Neural crest cell (in vitro differentiated cells): ENCODE data around the gene TPO. TPM values are rescaled to one million over a fixed set of nuclear protein-coding genes. Genes with fewer than 3 reads are reported as not detected.
"Not testable (repeated sequence)": the region's sequence is repeated elsewhere in the genome, so short reads cannot be mapped to it uniquely, and the experiment has no call there.

ENCODE experiments used
- DNase-seq: peaks from one replicate; pipeline ENCODE4 v3.0.0; 2021; ENCODE audit warnings: low read depth, mixed read lengths, low spot score
- H3K27ac Mint-ChIP-seq: one replicate; pipeline ENCODE4 v1.8.0; 2021; ENCODE audit warnings: mild to moderate bottlenecking, mixed read lengths; ENCODE audit not compliant: unreplicated experiment
- H3K27me3 Mint-ChIP-seq: 2 replicates; pipeline ENCODE4 v1.8.0; 2021; ENCODE audit warnings: low read depth, mild to moderate bottlenecking, mixed read lengths
- H3K36me3 Mint-ChIP-seq: 2 replicates; pipeline ENCODE4 v1.8.0; 2021; ENCODE audit warnings: low read depth, mild to moderate bottlenecking, mixed read lengths
- H3K4me1 Mint-ChIP-seq: 2 replicates; pipeline ENCODE4 v1.8.0; 2021; ENCODE audit warnings: mixed read lengths
- H3K4me3 Mint-ChIP-seq: one replicate; pipeline ENCODE4 v1.8.0; 2021; ENCODE audit warnings: mild to moderate bottlenecking, mixed read lengths
- H3K9me3 Mint-ChIP-seq: 2 replicates; pipeline ENCODE4 v1.8.0; 2021; ENCODE audit warnings: mixed read lengths
- CTCF ChIP-seq: fragments of 200-600 bp; sonication (generic); conservative IDR thresholded peaks from 2 replicates; pipeline ENCODE4 v1.5.0; 2021; ENCODE audit warnings: antibody characterized with exemption, mild to moderate bottlenecking
- total RNA-seq: library from RNA; stranded (reverse); gene quantifications from 2 replicates; pipeline ENCODE4 v1.2.1, GENCODE V29; 2021

The TPO gene
- total RNA-seq, 1 donor from 2014 or later, result not detected

DNA sequence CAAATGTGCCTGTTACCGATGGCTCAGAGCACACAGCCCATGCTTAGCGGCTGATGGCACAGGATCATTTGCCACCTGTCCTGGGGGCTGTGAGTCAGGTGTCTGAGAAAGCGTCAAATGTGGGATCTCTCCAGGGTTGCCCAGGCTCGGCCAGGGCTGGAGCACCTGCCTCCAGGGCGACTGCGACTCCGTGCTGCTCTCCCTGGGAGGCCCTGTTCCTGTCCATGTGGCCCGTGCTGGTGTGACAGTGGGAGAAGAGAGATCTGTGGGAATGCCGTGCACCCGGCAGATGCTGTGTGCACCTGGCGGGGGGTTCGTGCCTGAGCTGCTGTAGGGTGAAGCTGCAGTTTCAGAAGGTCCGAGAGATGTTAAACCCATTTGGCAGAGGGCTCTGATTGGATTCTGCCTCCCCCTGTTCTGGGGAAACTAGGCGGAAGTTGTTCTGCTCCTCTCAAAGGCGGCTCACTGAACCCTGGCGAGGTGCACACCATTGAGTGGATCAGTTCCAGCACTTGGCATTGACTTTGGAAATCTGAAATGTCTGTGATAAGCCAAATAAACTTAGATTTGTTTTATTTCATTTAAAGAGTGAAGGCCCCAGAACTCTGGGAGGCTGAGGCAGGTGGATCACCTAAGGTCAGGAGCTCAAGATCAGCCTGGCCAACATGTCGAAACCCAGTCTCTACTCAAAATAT, 34.7 kb upstream of the TPO start:
- Mint-ChIP-seq H3K9me3 (no peaks in the 10 kb centered on the region), H3K27ac (no peak overlapping the region), H3K4me3 (no peak overlapping the region), H3K27me3 (peaks cover 12% of the 10 kb centered on the region), H3K4me1 (no peaks in the 10 kb centered on the region), H3K36me3 (no peaks in the 10 kb centered on the region)
- DNase-seq, result no peak
- no peak for TF ChIP-seq CTCF

GRCh38 chr2:1381644-1382043, 31.6 kb upstream of the TPO start:
- peaks cover 4% of the 10 kb centered on the region for H3K9me3 Mint-ChIP-seq
- DNase-seq, result no peak
- H3K4me1 Mint-ChIP-seq, result no peaks in the 10 kb centered on the region
- H3K27me3 Mint-ChIP-seq, result peaks cover 16% of the 10 kb centered on the region
- H3K36me3 Mint-ChIP-seq, result no peaks in the 10 kb centered on the region
- H3K4me3 Mint-ChIP-seq, result no peak overlapping the region
- H3K27ac Mint-ChIP-seq, result no peak overlapping the region
- no peak for TF ChIP-seq CTCF

- DNase-seq, H3K9me3 Mint-ChIP-seq: not testable (repeated sequence)
Observed at GRCh38 chr2:1387954-1388725, 25.1 kb upstream of the TPO start.

DNA sequence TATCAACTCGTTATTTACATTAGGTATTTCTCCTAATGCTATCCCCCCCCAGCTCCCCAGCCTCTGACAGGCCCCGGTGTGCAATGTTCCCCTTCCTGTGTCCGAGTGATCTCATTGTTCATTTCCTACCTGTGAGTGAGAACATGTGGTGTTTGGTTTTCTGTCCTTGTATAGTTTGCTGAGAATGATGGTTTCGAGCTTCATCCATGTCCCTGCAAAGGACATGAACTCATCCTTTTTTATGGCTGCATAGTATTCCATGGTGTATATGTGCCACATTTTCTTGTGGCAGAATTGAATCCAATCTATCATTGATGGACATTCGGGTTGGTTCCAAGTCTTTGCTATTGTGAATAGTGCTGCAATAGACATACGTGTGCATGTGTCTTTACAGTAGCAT, 23.1 kb upstream of the TPO start:
- H3K36me3 Mint-ChIP-seq, H3K27me3 Mint-ChIP-seq, H3K4me3 Mint-ChIP-seq, H3K9me3 Mint-ChIP-seq, H3K27ac Mint-ChIP-seq, DNase-seq: not testable (repeated sequence)
- peaks cover 13% of the 10 kb centered on the region for H3K4me1 Mint-ChIP-seq

More at GRCh38 chr2:1387954-1388725, 25.1 kb upstream of the TPO start:
- H3K27ac Mint-ChIP-seq, result peak overlapping the region; percentile 62
- peaks cover 13% of the 10 kb centered on the region for H3K4me1 Mint-ChIP-seq
- not testable (repeated sequence) for H3K27me3 Mint-ChIP-seq, H3K36me3 Mint-ChIP-seq
- H3K4me3 Mint-ChIP-seq, result peak overlapping the region; percentile 65

GRCh38 chr2:1393321-1393720, 19.9 kb upstream of the TPO start:
- peaks cover 2% of the 10 kb centered on the region for H3K27me3 Mint-ChIP-seq

More at GRCh38 chr2:1393321-1393720, 19.9 kb upstream of the TPO start:
- Mint-ChIP-seq H3K9me3 (peaks cover 2% of the 10 kb centered on the region), H3K27ac (no peak overlapping the region), H3K4me3 (no peak overlapping the region), H3K4me1 (peaks cover 8% of the 10 kb centered on the region), H3K36me3 (no peaks in the 10 kb centered on the region)
- TF ChIP-seq CTCF, result no peak
- no peak for DNase-seq
